Osteoblast (primary cell): ENCODE data around the gene LUC7L. TPM values are rescaled to one million over a fixed set of nuclear protein-coding genes. Genes with fewer than 3 reads are reported as not detected.

Experiments used
- DNase-seq: peaks from one replicate; pipeline ENCODE4 v3.0.0; 2011; ENCODE audit warnings: low spot score, mixed read lengths; ENCODE audit not compliant: insufficient read length; ENCODE audit errors: missing footprints
- H2AFZ ChIP-seq: 2 replicates; pipeline ENCODE4 v1.6.0; 2011; ENCODE audit warnings: mild to moderate bottlenecking, low read length
- H3K27ac ChIP-seq: 2 replicates; pipeline ENCODE4 v1.5.1; 2011; ENCODE audit warnings: mild to moderate bottlenecking, low read depth, low read length, moderate library complexity
- H3K27me3 ChIP-seq: 2 replicates; pipeline ENCODE4 v1.6.0; 2012; ENCODE audit warnings: mild to moderate bottlenecking, control low read depth, inconsistent platforms, low read length, moderate library complexity; ENCODE audit not compliant: insufficient read depth
- H3K36me3 ChIP-seq: 2 replicates; pipeline ENCODE4 v1.5.1; 2011; ENCODE audit warnings: mild to moderate bottlenecking, low read length, control low read depth, moderate library complexity; ENCODE audit not compliant: insufficient read depth
- H3K4me1 ChIP-seq: 2 replicates; pipeline ENCODE4 v1.5.1; 2011; ENCODE audit warnings: mild to moderate bottlenecking, low read length, control low read depth, moderate library complexity; ENCODE audit not compliant: insufficient read depth
- H3K4me2 ChIP-seq: 2 replicates; pipeline ENCODE4 v1.6.0; 2011; ENCODE audit warnings: mild to moderate bottlenecking, low read length; ENCODE audit not compliant: insufficient read depth
- H3K4me3 ChIP-seq: fragments of 200-600 bp; sonication (generic); 3 replicates; pipeline ENCODE4 v1.5.1; 2012; ENCODE audit warnings: mild to moderate bottlenecking, low read length, inconsistent platforms; ENCODE audit not compliant: insufficient read depth
- H3K79me2 ChIP-seq: 2 replicates; pipeline ENCODE4 v1.6.0; 2012; ENCODE audit warnings: mild to moderate bottlenecking, low read length, control low read depth, inconsistent platforms; ENCODE audit not compliant: insufficient read depth
- H3K9me3 ChIP-seq: 2 replicates; pipeline ENCODE4 v1.5.1; 2011; ENCODE audit warnings: low read depth, low read length, control low read depth
- H4K20me1 ChIP-seq: 2 replicates; pipeline ENCODE4 v1.6.0; 2012; ENCODE audit warnings: mild to moderate bottlenecking, low read length, control low read depth; ENCODE audit not compliant: insufficient read depth
- CTCF ChIP-seq: IDR thresholded peaks from 2 replicates; pipeline ENCODE4 v1.5.1; 2011; ENCODE audit warnings: mild to moderate bottlenecking, low read depth, low read length, moderate library complexity; ENCODE audit errors: extremely low read depth
- total RNA-seq: library from RNA; depleted of rRNA; stranded (reverse); fragments of >200 nt; gene quantifications from 2 replicates; pipeline ENCODE4 v1.2.3, GENCODE V29; 2012

Gene LUC7L
- total RNA-seq, 1 donor, result 46.0 TPM

- no peak overlapping the region for H3K27ac ChIP-seq
- H3K36me3 ChIP-seq, result peaks cover 3% of the 10 kb centered on the region
- no peaks in the 10 kb centered on the region for H3K9me3 ChIP-seq
- H3K4me1 ChIP-seq, result no peaks in the 10 kb centered on the region
- H3K4me3 ChIP-seq, result no peak overlapping the region
- no peak overlapping the region for H3K4me2 ChIP-seq
- peaks cover 4% of the 10 kb centered on the region for H4K20me1 ChIP-seq
- peak; percentile 53 for DNase-seq
- no peak overlapping the region for H2AFZ ChIP-seq
- TF ChIP-seq CTCF, result no peak
- no peaks in the 10 kb centered on the region for H3K79me2 ChIP-seq
- H3K27me3 ChIP-seq, result no peaks in the 10 kb centered on the region
These were observed 35.8 kb upstream of the LUC7L start for GRCh38 chr16:265002-265529.

GRCh38 chr16:264440-264951, 35.2 kb upstream of the LUC7L start:
- H3K79me2 ChIP-seq, result no peaks in the 10 kb centered on the region
- no peaks in the 10 kb centered on the region for H3K4me1 ChIP-seq
- no peak overlapping the region for H3K4me3 ChIP-seq
- DNase-seq, result peak; percentile 29
- no peak for TF ChIP-seq CTCF
- H4K20me1 ChIP-seq, result peaks cover 4% of the 10 kb centered on the region
- no peaks in the 10 kb centered on the region for H3K9me3 ChIP-seq
- H3K27me3 ChIP-seq, result no peaks in the 10 kb centered on the region
- H2AFZ ChIP-seq, result no peak overlapping the region
- H3K4me2 ChIP-seq, result no peak overlapping the region
- no peak overlapping the region for H3K27ac ChIP-seq
- peaks cover 3% of the 10 kb centered on the region for H3K36me3 ChIP-seq

GRCh38 chr16:263944-264343, 34.7 kb upstream of the LUC7L start:
- Histone ChIP-seq H3K4me1 (no peaks in the 10 kb centered on the region), H3K79me2 (no peaks in the 10 kb centered on the region), H3K4me3 (no peak overlapping the region), H3K27ac (no peak overlapping the region), H3K27me3 (no peaks in the 10 kb centered on the region), H3K4me2 (no peak overlapping the region), H3K36me3 (peaks cover 8% of the 10 kb centered on the region), H3K9me3 (no peaks in the 10 kb centered on the region), H4K20me1 (peaks cover 4% of the 10 kb centered on the region), H2AFZ (no peak overlapping the region)
- TF ChIP-seq CTCF, result no peak
- DNase-seq, result peak; percentile 27

GRCh38 chr16:263182-263774, 34.0 kb upstream of the LUC7L start:
- H4K20me1 ChIP-seq, result peaks cover 4% of the 10 kb centered on the region
- H3K27ac ChIP-seq, result no peak overlapping the region
- H3K36me3 ChIP-seq, result peaks cover 8% of the 10 kb centered on the region
- no peaks in the 10 kb centered on the region for H3K4me1 ChIP-seq
- TF ChIP-seq CTCF, result no peak
- H3K9me3 ChIP-seq, result no peaks in the 10 kb centered on the region
- H2AFZ ChIP-seq, result no peak overlapping the region
- H3K4me3 ChIP-seq, result no peak overlapping the region
- no peaks in the 10 kb centered on the region for H3K79me2 ChIP-seq
- DNase-seq, result peak; percentile 68
- no peak overlapping the region for H3K4me2 ChIP-seq
- H3K27me3 ChIP-seq, result no peaks in the 10 kb centered on the region
